Subcutaneous adipose tissue (tissue), 4 donors: ENCODE measurements around the gene IRF3. TPM values are rescaled to one million over a fixed set of nuclear protein-coding genes. Genes with fewer than 3 reads are reported as not detected.

Source experiments
- total RNA-seq, 4 donors: library from RNA; depleted of rRNA; stranded (reverse); fragments of >200 nt; gene quantifications; one replicate each; pipeline ENCODE4 v1.1.0, GENCODE V29; 2016
- TF ChIP-seq, protein P1 (sequence below): fragments of 450-650 bp; IDR thresholded peaks from one replicate; pipeline ENCODE4 v1.5.1; 2016; ENCODE audit warnings: low read depth, mild to moderate bottlenecking, control low read depth, antibody characterized with exemption, moderate library complexity

The IRF3 gene
- total RNA-seq, 4 donors from 2014 or later: 21.8 to 66.5 (median 39.0) TPM

- TF ChIP-seq, protein P1, sequence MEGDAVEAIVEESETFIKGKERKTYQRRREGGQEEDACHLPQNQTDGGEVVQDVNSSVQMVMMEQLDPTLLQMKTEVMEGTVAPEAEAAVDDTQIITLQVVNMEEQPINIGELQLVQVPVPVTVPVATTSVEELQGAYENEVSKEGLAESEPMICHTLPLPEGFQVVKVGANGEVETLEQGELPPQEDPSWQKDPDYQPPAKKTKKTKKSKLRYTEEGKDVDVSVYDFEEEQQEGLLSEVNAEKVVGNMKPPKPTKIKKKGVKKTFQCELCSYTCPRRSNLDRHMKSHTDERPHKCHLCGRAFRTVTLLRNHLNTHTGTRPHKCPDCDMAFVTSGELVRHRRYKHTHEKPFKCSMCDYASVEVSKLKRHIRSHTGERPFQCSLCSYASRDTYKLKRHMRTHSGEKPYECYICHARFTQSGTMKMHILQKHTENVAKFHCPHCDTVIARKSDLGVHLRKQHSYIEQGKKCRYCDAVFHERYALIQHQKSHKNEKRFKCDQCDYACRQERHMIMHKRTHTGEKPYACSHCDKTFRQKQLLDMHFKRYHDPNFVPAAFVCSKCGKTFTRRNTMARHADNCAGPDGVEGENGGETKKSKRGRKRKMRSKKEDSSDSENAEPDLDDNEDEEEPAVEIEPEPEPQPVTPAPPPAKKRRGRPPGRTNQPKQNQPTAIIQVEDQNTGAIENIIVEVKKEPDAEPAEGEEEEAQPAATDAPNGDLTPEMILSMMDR: no peak
Measured at GRCh38 chr19:49651029-49651819, 14.4 kb downstream of the IRF3 start.

DNA sequence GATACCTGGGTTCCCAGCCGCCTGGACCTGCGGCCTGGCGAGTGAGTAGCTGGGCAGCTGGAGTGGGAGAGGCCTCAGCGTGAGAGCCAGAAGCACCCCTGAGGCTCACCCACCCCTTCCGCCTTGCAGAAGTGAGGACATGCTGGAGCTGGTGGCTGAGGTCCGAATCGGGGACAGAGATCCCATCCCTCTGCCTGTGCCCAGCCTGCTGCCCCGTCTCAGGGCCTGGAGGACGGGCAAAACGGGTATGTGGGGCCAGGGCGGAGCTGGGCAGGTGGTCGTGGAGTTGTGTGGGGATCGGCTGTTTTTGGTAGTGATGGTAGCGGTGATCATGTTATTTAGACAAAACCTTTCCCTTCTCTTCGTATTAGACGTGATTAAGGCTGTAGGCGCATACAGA is 19.1 kb downstream of the IRF3 start:
- TF ChIP-seq, protein P1: no peak

GRCh38 chr19:49645995-49646394 is 19.7 kb downstream of the IRF3 start:
- TF ChIP-seq, protein P1: no peak

DNA sequence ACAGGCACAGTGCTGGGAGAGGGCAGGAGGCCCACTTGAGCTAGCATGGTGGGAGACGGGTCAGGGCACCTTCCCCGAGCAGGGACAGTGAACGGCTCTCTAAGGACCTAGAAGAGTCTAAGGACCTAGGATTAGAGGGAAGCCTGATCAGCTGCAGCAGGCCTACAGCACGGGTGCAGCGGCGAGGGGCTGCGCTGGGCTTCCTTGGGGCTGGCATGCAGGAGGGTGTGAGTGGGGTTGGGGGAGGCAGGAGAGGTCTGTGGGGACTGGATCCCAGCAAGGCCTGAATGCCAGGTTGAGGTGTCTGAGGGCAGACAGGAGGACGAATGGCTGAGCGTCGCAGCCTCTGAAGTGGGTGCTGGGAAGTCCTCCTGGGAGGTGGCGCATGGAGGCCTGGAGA is 20.1 kb downstream of the IRF3 start:
- TF ChIP-seq, protein P1: no peak

- TF ChIP-seq, protein P1: no peak
Measured at GRCh38 chr19:49643466-49643865, 22.2 kb downstream of the IRF3 start.

GRCh38 chr19:49642492-49643035 is 23.1 kb downstream of the IRF3 start:
- TF ChIP-seq, protein P1: no peak

DNA sequence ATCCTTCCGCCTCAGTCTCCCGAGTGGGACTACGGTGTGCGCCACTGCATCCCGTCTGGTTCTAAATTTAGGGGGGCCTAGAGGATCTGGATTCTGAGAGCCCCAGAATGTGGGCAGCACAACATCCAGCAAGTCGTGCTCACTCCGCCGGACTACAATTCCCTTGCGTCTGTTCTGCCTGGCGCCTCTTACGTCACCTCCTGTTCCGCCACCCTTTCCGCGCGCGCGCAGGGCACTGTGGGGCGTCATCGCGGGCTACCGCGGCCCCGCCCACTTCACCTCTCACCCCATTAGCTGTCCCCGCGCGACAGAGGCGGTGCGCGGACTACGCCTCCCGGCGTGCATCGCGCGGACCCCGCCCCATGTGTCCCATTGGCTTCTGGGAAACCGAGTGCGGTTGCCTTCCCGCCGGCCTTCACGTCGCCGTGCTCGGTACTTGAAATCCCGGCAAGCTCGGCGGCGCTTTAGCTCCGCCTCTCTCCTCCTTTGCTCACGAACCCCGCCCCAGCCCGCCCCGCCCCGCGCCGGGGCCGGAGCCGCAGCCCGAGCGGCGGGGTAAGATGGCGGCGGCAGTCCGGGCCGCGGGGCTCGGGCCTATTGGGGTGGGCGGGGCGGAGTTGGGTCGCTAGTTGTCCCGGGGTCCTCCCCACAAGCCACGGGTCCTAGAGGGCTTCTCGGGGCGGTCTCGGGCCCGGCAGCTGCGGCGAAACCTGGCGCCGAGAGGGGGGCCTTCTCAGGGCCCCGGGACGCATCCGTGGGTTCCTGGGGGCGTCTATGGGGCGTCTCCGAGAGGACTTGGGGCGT is 23.8 kb downstream of the IRF3 start, which contains the start of gene SCAF1:
TSS of gene SCAF1 (plus strand) at position 522 of the 804 bp plus-strand sequence. CDS start 2,818 bp downstream, outside the sequence.
- TF ChIP-seq, protein P1: no peak
